K562 (cell line): ENCODE measurements around the gene CHMP1A. TPM values are rescaled to one million over a fixed set of nuclear protein-coding genes. Genes with fewer than 3 reads are reported as not detected.

ENCODE experiments used
- ARID2 ChIP-seq: fragments of 450-650 bp; IDR thresholded peaks from 2 replicates; pipeline ENCODE4 v1.6.1; 2017; ENCODE audit warnings: antibody characterized with exemption, mild to moderate bottlenecking
- DPF2 ChIP-seq: fragments of 450-650 bp; IDR thresholded peaks from 2 replicates; pipeline ENCODE4 v1.6.1; 2016
- HDAC1 ChIP-seq, 2 experiments: fragments of 450-650 bp; IDR thresholded peaks; 2 replicates each; pipeline ENCODE4 v1.6.1; 2016 to 2017; ENCODE audit warnings: inconsistent platforms in 1 of 2, mild to moderate bottlenecking in 1 of 2, moderate library complexity in 1 of 2
- POLR2AphosphoS2 ChIP-seq: IDR thresholded peaks from 2 replicates; pipeline ENCODE4 v1.6.1; 2012; ENCODE audit warnings: low read length, improper control_type of control experiment
- SMC3 ChIP-seq: conservative IDR thresholded peaks from 2 replicates; pipeline ENCODE4 v1.6.1; 2011; ENCODE audit warnings: low read depth, low read length, improper control_type of control experiment; ENCODE audit not compliant: insufficient read depth
- ZNF263 ChIP-seq: sonication (generic); formaldehyde crosslinking; IDR thresholded peaks from 2 replicates; pipeline ENCODE4 v1.8.0; 2022; ENCODE audit warnings: mild to moderate bottlenecking, missing genetic modification reagents, borderline replicate concordance
- ZNF311 ChIP-seq: fragments of 250-450 bp; sonication (Bioruptor Pico); IDR thresholded peaks from 2 replicates; pipeline ENCODE4 v1.4.0; 2020; ENCODE audit warnings: mild to moderate bottlenecking, moderate library complexity
- ZNF324 ChIP-seq: fragments of 250-450 bp; sonication (Bioruptor Pico); IDR thresholded peaks from 2 replicates; pipeline ENCODE4 v1.4.0; 2020; ENCODE audit warnings: mild to moderate bottlenecking
- polyA plus RNA-seq, 8 experiments: library from polyadenylated mRNA; depleted of rRNA in 4 of 8; stranded (reverse) in 5 of 8; unstranded in 3 of 8; fragments of >200 nt; fragmentation: Nextera tagmentation in 2 of 8; fragmentation: Illumina TruSeq in 1 of 8; extraction: Ambion mirVana in 2 of 8; extraction: Trizol in 1 of 8; gene quantifications; 2 replicates each; pipeline versions ENCODE4 v1.2.1 to v1.2.3, GENCODE V29; 2011 to 2014; ENCODE audit warnings: inconsistent platforms in 1 of 8, missing spikeins in 1 of 8
- total RNA-seq, 7 experiments: library from RNA; depleted of rRNA in 6 of 7; stranded (reverse); fragments of >200 nt in 6 of 7; fragmentation: Illumina TruSeq in 2 of 7; extraction: Trizol in 2 of 7; gene quantifications; 2 replicates each; pipeline versions ENCODE4 v1.2.1 to v1.2.3, GENCODE V29; 2011 to 2021; ENCODE audit warnings: low replicate concordance in 1 of 7
- TF ChIP-seq, protein P1 (sequence below): fragments of 450-650 bp; IDR thresholded peaks from 2 replicates; pipeline ENCODE4 v1.6.1; 2016; ENCODE audit warnings: mild to moderate bottlenecking, moderate library complexity
- TF ChIP-seq, protein P2 (sequence below): sonication (generic); formaldehyde crosslinking; IDR thresholded peaks from 2 replicates; pipeline ENCODE4 v1.9.0; 2022; ENCODE audit warnings: mild to moderate bottlenecking, missing genetic modification reagents
- TF ChIP-seq, protein P3 (sequence below): sonication (generic); formaldehyde crosslinking; IDR thresholded peaks from 2 replicates; pipeline ENCODE4 v1.8.0; 2023; ENCODE audit warnings: missing genetic modification reagents, mild to moderate bottlenecking, borderline replicate concordance

Gene CHMP1A
- total and polyA plus RNA-seq, 9 of the 15 experiments (the other 6 are each of a cell fraction or from before 2014, with no cell fraction given): 0.83 to 79.9 (median 45.2) TPM

DNA sequence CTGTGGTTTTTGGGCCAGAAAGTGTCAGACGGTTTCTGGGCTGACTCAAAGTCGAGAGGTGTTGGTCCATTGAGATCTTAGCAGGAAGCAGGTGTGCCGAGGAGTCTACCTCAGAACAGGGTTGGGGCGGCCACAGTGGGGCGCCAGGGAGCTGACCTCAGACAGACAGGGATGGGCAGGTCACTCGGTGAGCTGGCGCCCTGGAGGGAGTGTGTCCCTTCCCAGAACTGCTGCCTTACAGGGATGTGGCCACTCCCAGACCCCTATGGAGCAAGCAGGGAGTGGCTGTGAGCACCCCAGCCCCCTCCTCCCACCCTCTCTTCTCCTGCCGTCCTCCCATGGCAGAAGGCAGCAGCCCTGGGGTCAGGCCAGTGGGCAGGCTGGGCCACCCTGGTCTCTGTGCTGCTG is 58.1 kb downstream of the CHMP1A start (continued):
- TF ChIP-seq, protein P1, sequence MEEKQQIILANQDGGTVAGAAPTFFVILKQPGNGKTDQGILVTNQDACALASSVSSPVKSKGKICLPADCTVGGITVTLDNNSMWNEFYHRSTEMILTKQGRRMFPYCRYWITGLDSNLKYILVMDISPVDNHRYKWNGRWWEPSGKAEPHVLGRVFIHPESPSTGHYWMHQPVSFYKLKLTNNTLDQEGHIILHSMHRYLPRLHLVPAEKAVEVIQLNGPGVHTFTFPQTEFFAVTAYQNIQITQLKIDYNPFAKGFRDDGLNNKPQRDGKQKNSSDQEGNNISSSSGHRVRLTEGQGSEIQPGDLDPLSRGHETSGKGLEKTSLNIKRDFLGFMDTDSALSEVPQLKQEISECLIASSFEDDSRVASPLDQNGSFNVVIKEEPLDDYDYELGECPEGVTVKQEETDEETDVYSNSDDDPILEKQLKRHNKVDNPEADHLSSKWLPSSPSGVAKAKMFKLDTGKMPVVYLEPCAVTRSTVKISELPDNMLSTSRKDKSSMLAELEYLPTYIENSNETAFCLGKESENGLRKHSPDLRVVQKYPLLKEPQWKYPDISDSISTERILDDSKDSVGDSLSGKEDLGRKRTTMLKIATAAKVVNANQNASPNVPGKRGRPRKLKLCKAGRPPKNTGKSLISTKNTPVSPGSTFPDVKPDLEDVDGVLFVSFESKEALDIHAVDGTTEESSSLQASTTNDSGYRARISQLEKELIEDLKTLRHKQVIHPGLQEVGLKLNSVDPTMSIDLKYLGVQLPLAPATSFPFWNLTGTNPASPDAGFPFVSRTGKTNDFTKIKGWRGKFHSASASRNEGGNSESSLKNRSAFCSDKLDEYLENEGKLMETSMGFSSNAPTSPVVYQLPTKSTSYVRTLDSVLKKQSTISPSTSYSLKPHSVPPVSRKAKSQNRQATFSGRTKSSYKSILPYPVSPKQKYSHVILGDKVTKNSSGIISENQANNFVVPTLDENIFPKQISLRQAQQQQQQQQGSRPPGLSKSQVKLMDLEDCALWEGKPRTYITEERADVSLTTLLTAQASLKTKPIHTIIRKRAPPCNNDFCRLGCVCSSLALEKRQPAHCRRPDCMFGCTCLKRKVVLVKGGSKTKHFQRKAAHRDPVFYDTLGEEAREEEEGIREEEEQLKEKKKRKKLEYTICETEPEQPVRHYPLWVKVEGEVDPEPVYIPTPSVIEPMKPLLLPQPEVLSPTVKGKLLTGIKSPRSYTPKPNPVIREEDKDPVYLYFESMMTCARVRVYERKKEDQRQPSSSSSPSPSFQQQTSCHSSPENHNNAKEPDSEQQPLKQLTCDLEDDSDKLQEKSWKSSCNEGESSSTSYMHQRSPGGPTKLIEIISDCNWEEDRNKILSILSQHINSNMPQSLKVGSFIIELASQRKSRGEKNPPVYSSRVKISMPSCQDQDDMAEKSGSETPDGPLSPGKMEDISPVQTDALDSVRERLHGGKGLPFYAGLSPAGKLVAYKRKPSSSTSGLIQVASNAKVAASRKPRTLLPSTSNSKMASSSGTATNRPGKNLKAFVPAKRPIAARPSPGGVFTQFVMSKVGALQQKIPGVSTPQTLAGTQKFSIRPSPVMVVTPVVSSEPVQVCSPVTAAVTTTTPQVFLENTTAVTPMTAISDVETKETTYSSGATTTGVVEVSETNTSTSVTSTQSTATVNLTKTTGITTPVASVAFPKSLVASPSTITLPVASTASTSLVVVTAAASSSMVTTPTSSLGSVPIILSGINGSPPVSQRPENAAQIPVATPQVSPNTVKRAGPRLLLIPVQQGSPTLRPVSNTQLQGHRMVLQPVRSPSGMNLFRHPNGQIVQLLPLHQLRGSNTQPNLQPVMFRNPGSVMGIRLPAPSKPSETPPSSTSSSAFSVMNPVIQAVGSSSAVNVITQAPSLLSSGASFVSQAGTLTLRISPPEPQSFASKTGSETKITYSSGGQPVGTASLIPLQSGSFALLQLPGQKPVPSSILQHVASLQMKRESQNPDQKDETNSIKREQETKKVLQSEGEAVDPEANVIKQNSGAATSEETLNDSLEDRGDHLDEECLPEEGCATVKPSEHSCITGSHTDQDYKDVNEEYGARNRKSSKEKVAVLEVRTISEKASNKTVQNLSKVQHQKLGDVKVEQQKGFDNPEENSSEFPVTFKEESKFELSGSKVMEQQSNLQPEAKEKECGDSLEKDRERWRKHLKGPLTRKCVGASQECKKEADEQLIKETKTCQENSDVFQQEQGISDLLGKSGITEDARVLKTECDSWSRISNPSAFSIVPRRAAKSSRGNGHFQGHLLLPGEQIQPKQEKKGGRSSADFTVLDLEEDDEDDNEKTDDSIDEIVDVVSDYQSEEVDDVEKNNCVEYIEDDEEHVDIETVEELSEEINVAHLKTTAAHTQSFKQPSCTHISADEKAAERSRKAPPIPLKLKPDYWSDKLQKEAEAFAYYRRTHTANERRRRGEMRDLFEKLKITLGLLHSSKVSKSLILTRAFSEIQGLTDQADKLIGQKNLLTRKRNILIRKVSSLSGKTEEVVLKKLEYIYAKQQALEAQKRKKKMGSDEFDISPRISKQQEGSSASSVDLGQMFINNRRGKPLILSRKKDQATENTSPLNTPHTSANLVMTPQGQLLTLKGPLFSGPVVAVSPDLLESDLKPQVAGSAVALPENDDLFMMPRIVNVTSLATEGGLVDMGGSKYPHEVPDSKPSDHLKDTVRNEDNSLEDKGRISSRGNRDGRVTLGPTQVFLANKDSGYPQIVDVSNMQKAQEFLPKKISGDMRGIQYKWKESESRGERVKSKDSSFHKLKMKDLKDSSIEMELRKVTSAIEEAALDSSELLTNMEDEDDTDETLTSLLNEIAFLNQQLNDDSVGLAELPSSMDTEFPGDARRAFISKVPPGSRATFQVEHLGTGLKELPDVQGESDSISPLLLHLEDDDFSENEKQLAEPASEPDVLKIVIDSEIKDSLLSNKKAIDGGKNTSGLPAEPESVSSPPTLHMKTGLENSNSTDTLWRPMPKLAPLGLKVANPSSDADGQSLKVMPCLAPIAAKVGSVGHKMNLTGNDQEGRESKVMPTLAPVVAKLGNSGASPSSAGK: no peak
- TF ChIP-seq, protein P2, sequence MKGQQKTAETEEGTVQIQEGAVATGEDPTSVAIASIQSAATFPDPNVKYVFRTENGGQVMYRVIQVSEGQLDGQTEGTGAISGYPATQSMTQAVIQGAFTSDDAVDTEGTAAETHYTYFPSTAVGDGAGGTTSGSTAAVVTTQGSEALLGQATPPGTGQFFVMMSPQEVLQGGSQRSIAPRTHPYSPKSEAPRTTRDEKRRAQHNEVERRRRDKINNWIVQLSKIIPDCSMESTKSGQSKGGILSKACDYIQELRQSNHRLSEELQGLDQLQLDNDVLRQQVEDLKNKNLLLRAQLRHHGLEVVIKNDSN (CRISPR knock-in tag): 0 out of 2 replicates have a peak, but pooled peaks have one; percentile 6
- TF ChIP-seq POLR2AphosphoS2 (no peak), ZNF324 (CRISPR knock-in tag) (no peak), ARID2 (no peak), SMC3 (peak; percentile 63), HDAC1 (IDR thresholded peaks at IDR 0.05) (no peak), DPF2 (no peak), ZNF263 (CRISPR knock-in tag) (peak; percentile 29; the same call in 1 of the 2 replicates), ZNF311 (CRISPR knock-in tag) (no peak)
- TF ChIP-seq, protein P3, sequence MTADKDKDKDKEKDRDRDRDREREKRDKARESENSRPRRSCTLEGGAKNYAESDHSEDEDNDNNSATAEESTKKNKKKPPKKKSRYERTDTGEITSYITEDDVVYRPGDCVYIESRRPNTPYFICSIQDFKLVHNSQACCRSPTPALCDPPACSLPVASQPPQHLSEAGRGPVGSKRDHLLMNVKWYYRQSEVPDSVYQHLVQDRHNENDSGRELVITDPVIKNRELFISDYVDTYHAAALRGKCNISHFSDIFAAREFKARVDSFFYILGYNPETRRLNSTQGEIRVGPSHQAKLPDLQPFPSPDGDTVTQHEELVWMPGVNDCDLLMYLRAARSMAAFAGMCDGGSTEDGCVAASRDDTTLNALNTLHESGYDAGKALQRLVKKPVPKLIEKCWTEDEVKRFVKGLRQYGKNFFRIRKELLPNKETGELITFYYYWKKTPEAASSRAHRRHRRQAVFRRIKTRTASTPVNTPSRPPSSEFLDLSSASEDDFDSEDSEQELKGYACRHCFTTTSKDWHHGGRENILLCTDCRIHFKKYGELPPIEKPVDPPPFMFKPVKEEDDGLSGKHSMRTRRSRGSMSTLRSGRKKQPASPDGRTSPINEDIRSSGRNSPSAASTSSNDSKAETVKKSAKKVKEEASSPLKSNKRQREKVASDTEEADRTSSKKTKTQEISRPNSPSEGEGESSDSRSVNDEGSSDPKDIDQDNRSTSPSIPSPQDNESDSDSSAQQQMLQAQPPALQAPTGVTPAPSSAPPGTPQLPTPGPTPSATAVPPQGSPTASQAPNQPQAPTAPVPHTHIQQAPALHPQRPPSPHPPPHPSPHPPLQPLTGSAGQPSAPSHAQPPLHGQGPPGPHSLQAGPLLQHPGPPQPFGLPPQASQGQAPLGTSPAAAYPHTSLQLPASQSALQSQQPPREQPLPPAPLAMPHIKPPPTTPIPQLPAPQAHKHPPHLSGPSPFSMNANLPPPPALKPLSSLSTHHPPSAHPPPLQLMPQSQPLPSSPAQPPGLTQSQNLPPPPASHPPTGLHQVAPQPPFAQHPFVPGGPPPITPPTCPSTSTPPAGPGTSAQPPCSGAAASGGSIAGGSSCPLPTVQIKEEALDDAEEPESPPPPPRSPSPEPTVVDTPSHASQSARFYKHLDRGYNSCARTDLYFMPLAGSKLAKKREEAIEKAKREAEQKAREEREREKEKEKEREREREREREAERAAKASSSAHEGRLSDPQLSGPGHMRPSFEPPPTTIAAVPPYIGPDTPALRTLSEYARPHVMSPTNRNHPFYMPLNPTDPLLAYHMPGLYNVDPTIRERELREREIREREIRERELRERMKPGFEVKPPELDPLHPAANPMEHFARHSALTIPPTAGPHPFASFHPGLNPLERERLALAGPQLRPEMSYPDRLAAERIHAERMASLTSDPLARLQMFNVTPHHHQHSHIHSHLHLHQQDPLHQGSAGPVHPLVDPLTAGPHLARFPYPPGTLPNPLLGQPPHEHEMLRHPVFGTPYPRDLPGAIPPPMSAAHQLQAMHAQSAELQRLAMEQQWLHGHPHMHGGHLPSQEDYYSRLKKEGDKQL: no peak
